Measurements from ENCODE around the gene IGSF23. TPM values are rescaled to one million over a fixed set of nuclear protein-coding genes. Genes with fewer than 3 reads are reported as not detected.

IGSF23 gene
- polyA plus RNA-seq, 1 donor = 0.83 TPM

Other genes with a start within 250 kb of the IGSF23 start
- 12.7 TPM for gene ZNF285, start 212.0 kb upstream of the IGSF23 start, polyA plus RNA-seq (ENCODE audit: insufficient read length)
- 18.4 TPM for gene ZNF229, start 165.1 kb upstream of the IGSF23 start, polyA plus RNA-seq (ENCODE audit: insufficient read length)
- gene ZNF180, start 113.0 kb upstream of the IGSF23 start, polyA plus RNA-seq (ENCODE audit: insufficient read length) = 18.4 TPM
- gene CEACAM20, start 83.9 kb upstream of the IGSF23 start, polyA plus RNA-seq (ENCODE audit: insufficient read length) = not detected
- 37.2 TPM for gene PVR, start 30.3 kb downstream of the IGSF23 start, polyA plus RNA-seq (ENCODE audit: insufficient read length)
- 22.7 TPM for gene CEACAM19, start 57.9 kb downstream of the IGSF23 start, polyA plus RNA-seq (ENCODE audit: insufficient read length)
- gene CEACAM16, start 85.6 kb downstream of the IGSF23 start, polyA plus RNA-seq (ENCODE audit: insufficient read length) = not detected
- 4.9 TPM for gene BCL3, start 135.1 kb downstream of the IGSF23 start, polyA plus RNA-seq (ENCODE audit: insufficient read length)
- 5.3 TPM for gene CBLC, start 164.3 kb downstream of the IGSF23 start, polyA plus RNA-seq (ENCODE audit: insufficient read length)
- gene BCAM, start 195.5 kb downstream of the IGSF23 start, polyA plus RNA-seq (ENCODE audit: insufficient read length) = 461 TPM
- gene NECTIN2, start 232.7 kb downstream of the IGSF23 start, polyA plus RNA-seq (ENCODE audit: insufficient read length) = 139 TPM